HG03354 (cell line): ENCODE results near the gene ZNF514.
"Not testable (repeated sequence)": the region's sequence is repeated elsewhere in the genome, so short reads cannot be mapped to it uniquely, and the experiment has no call there.

Experiments
- ATAC-seq: cut with Tn5 transposase; IDR thresholded peaks from one replicate; pipeline ENCODE4 v1.9.1; 2021; ENCODE audit warnings: mild to moderate bottlenecking; ENCODE audit not compliant: unreplicated experiment, poor library complexity, severe bottlenecking

The ZNF514 gene

DNA sequence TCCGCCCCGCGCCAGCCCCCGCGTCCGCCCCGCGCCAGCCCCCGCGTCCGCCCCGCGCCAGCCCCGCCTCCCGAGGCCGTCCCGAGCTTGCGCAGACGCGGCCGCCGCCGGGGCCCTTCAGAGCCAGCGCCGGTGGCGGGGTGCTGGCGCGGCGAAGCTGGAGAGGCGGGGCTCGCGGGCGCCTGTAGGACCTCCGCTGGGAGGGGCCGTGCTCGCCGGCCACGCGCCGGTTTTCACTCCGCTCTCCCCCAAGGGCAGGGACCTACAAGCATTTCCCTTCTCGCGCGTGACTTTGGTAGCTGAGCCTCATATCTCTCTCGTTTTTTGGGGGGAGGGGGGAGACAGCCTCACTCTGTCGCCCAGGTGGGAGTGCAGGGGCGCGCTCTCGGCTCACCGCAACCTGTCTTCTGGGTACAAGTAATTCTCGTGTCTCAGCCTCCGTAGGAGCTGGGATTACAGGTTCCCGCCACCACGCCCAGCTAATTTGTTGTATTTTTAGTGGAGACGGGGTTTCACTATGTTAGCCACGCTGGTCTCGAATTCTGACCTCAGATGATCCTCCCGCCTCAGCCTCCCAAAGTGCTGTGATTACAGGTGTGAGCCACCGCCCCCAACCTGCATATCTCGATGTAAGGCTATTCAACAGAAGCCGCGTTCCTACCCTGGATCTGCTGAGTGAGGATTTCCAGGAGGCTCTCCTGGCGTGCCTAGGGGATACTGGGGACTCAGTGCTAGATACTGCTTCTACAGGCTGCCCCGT is at the start of gene ZNF514:
ZNF514 (minus strand) TSS at position 159 of the 760 bp plus-strand sequence. CDS start 6,595 bp downstream, outside the sequence.
- peak; percentile 91 for ATAC-seq

DNA sequence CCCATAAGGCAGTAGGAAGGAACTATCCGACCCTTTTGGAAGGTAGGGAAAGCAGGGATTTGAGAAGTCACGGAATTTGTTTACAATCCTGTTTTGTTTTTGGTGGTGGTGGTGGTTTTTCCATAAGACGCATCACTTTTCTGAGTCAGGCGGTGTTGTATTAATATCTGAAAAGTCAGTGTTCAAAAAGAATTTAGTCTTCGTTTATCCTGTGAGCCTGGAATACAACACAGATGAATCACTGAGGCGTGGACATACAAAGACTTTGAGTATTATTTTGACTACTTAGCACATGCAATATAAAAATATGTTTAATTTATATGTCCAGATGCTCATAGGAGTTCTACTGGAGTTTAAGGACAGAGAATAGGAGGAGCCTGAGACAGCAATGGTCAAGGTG is 48.5 kb upstream of the ZNF514 start:
- ATAC-seq: no peak

DNA sequence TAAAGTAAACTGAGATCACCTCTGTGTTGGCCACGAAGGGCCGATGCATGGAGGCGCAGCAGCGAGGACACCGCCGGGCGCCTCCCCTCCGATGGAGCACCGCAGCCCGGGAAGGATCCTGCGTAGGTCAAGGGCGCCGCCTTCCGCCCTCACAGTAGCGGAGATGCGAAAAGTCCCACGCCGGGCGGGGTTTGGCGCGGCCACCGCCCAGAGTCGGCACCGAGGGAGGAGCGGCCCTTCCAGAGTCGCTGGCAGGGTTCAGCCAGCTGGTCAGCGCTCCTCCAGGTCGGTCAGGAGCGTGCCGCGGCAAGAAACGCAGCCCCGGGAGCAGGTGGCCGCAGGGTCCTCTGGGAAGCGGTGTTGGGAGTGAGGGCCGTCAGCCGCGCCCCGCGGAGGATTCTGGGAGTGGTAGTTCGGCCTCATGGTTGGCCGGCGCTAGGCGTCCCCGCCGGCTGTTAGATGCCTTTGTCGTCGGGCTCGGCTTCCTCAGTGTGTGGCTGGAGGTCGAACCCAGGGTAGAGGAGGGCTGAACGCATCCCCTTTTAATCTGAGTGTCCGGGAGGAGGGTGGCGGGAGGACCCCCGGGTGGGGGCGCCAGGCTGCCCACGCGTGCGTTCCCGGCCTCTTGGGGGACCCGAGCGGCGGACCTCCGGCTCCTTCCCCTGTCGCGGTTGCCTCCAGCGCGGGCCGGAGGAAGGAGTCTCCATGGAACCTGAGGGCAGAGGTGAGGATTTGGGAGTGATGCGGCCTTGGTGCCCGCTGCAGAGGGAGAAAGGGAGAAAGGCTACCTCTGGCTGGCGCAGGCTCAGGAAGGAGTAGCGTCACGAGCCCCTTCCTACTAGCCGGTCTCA is 47.7 kb upstream of the ZNF514 start, which contains the start of gene ZNF892:
ZNF892 (plus strand) TSS at position 411 of the 851 bp plus-strand sequence; CDS start at position 706, 295 bp downstream.
- ATAC-seq: peak; percentile 99

DNA sequence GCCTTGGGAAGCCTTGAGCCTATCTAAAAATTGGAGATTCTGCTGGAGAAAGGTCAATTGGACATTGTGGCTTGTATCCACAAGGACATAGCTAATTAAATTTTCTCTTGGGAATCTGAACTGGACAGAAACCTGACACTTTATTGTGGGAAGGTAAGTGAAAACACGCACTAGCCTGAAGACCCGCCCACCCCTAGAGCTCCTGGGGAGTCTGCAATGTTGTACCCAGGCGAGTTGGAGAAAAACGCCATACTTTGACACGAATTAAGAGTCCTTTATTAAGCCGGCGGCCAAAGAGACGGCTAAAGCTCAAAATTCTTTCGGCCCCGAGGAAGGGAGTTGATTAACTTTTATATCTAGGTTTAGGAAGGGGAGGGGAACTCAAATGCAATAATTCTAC is 46.4 kb upstream of the ZNF514 start:
- no peak for ATAC-seq

DNA sequence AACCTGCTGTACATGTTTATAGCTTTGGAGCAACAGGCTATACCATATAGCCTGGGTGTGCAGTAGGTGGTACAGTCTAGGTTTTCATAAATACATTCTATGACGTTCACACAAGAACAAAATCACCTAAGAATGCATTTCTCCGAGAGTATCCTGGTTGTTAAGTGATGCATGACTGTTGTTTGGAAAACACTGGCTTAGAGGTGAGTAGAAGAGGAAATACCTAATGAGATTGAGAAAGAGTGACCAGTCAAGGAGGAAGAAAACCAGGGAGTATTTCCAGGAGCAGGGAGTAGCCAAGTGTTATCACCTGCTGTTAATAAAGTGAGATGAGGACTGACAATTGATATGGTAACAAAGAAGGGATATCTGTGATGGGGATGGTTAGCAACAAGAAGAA is 44.7 kb upstream of the ZNF514 start:
- ATAC-seq: no peak

DNA sequence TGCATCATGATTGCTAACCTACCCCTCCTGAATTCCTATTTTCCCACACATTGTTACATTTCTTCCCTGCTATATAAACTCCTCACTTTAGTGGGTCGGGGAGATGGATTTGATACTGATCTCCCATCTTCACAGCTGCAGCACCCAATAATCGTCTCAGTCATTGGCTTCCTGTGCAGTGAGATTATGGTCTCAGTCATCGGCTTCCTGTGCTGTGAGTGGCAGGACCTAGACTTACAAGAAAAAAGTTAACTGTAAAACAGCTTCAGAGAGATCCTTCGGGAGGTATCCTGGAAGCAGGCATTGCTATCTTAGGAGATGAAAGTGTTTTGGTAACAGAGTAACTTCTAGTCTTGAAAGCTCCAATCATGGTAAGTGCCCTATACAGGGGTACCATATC is 44.3 kb upstream of the ZNF514 start:
- no peak for ATAC-seq

DNA sequence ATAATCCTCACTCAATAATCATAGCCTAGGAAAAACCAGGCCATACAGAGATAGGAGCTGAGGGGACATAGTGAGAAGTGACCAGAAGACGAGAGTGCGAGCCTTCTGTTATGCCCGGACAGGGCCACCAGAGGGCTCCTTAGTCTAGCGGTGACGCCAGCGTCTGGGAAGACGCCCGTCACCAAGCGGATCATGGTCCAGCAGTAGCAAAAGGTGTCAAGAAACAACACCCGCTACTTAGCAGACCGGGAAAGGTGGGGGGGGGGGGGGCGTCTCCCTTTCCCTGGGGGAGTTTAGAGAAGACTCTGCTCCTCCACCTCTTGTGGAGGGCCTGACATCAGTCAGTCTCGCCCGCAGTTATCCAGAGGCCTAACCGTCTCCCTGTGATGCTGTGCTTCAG is 33.3 kb upstream of the ZNF514 start:
- not testable (repeated sequence) for ATAC-seq

DNA sequence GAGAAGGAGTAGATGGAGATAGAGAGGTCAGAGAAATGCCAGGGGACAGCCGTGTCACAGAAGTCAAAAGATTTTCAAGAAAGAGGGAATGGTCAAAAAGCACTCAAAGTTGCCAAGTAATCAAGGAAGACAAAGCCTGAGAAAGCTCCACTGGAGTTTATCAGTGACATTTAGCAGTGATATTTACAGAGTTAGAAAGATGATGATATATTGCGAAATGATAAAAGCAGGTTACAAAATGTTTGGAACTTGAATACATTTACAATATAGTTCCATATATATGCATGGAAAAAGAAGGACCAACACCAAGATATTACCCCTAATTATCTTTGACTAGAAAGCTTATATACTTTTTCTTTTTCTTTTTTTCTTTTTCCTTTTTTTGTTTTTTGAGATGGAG is 26.3 kb upstream of the ZNF514 start:
- ATAC-seq: no peak

DNA sequence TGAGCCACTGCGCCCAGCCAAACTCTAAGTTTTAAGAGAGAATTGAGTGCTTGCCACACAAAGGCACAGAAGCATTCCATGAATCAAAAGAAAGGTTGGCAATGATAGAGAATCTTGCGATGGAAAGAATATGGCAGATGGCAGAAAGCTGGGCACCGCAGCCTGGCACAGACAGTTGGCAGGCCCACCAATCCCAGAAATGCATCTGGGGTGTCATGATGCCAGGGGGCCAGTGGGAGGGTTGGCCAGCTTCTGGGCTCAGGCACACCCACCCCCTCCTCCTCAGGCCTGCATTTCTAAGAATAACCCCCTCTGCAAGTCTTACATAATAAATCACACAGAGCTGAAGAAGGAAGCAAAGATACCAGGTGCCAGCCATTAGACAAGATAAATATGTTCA is 25.5 kb upstream of the ZNF514 start:
- no peak for ATAC-seq

DNA sequence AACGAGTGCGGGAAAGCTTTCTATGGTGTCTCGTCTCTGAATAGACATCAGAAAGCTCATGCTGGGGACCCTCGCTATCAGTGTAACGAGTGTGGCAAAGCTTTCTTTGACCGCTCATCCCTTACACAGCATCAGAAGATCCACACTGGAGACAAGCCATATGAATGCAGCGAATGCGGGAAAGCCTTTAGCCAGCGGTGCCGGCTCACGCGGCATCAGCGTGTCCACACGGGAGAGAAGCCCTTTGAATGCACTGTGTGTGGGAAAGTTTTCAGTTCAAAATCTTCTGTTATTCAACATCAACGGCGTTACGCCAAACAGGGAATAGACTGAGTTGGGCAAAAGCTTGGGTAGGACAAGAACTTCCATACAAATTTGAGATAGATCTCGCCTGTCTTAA is 22.1 kb upstream of the ZNF514 start:
- no peak for ATAC-seq

DNA sequence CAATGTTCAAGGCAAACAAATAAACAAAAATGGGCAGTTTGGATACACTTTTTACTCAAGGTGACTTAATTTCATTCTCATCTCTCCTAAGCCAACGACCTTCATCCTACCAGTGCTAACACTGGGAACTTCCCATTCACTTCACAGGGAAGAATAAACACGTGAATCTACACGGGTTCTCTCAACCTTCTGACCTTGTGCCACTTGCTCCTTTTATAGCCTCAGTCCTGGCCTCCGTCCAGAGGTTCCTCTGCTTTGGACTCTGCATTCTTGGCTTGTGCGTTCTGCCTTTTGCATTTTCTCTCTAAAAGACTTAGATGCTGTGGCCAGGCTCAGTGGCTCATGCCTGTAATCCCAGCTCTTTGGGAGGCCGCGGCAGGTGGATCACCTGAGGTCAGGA is 19.8 kb upstream of the ZNF514 start:
- ATAC-seq: no peak

DNA sequence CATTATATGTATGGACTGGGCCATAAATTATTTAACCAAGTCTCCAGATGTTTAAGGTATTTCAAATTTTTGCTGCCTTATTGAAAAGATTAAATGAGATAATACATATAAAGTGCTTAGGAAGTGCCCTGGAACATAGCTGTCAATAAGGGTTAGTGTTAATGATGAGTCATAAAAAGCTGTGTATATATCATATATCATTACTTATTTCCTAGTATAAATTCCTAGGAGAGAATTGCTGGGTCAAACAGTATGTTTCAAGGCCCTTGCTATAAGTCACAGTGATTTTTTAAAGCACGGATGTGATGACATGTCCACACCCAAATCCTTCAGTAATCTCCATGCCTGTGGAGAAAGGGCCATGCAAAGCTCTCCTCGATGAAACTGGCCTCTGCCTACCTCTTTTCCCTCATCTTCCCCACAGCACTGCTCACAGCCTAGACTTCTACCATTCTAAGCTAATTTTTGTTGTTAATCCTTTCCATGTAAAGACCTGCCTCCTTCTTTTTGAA is 14.4 kb upstream of the ZNF514 start:
- no peak for ATAC-seq

DNA sequence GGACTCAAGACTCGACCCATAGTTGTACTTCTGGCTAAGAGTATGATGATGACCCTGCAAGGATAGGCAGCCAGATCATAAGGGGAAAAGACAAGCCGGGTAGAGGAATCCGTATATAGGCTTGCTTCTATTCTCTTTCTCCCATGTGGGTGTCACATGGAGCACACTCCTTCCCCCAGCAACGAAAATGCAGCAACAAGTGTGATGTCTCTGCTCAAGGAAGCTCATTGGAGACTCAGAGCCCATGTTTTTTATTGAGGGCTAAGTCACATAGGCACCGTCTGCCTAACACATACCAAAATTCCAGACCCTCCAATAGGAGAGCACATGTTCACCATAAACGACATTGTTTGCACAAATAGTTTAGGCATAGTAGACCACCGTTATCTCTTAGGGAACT is 12.3 kb upstream of the ZNF514 start:
- no peak for ATAC-seq

DNA sequence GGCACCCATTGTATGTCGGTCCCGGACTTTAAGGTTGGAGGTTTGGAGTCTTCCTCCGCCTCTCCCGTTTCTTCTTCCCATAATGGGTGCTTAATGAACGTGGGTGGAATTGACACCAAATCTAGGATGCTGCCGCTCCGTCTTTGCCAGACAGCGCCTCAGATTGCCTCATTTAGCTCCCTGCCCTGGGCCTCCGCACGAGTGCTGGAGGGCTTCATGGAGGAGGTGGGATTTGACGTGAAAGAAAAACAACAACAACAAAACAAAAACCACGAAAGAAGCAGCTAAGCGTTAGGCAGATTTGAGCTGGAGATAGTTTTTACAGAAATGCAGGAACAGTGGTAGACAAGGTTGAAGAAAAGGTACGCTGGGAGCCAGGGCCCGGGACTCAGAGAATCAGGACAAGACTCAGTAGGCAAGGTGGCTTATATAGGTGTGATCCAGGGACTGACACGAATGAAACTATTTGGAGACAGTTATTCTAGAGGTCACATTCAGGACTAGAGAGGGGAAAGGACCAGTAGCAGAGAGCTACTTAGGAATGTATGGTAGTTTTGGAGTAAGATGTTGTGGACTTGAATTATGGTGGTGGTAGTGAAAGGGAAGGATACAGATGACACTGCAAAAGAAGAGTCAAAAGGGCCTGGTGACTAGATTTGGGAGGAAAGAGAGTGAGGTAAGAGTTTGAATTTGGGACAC is 6.6 kb upstream of the ZNF514 start:
- ATAC-seq: no peak

DNA sequence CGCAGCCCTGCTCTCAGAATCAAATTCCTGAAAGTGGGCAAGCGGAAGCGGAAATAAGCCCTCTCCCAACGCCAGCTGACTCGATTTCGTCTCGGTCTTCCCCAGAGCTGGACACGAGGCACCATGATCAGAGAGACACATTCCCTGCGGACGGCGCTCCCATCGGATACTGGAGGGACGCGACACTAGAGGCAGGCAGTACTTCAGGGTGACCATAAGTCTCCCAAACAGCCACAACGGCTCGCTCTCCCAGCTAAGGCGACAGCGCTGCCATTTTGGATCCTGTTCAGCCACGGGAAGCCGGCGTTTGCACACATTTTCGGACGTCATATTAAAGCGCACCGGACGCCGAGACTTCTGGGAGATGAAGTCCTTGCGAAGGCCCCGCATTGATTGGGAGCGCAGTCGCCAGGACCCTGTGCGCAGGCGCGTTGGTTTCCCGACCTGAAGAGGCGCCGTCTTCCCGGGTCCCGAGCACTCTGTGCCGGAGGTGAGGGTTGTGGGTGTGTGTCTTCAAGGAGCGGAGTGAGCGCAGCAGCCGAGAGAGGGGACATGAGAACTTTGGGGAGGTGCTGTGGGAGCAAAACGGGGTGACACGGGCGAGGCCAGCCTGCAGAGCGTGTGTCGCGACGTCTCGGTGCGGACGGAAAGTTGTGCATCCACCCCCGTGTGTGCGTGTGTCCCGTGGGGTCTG is 5.9 kb upstream of the ZNF514 start, which contains the start of gene ZNF2:
ZNF2 (plus strand) TSS at position 439 of the 694 bp plus-strand sequence. CDS start 10,418 bp downstream, outside the sequence.
- peak; percentile 94 for ATAC-seq

DNA sequence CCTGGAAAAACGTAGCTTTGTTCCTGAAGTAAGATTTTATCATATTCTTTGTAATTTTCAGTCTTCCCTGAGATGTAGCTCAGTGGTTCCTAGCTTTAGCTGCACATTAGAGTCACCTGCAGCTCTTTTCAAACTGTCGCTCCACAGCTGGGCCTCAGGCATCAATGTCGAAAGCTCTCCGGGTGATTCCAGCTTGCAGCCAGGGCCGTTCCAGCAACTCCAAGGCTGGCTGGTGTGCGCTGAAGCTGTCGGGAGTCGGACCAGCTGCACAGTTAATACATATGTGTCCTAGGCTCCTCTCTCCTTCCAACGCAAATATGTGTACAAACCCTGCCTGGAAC is 5.4 kb upstream of the ZNF514 start:
- ATAC-seq: no peak

DNA sequence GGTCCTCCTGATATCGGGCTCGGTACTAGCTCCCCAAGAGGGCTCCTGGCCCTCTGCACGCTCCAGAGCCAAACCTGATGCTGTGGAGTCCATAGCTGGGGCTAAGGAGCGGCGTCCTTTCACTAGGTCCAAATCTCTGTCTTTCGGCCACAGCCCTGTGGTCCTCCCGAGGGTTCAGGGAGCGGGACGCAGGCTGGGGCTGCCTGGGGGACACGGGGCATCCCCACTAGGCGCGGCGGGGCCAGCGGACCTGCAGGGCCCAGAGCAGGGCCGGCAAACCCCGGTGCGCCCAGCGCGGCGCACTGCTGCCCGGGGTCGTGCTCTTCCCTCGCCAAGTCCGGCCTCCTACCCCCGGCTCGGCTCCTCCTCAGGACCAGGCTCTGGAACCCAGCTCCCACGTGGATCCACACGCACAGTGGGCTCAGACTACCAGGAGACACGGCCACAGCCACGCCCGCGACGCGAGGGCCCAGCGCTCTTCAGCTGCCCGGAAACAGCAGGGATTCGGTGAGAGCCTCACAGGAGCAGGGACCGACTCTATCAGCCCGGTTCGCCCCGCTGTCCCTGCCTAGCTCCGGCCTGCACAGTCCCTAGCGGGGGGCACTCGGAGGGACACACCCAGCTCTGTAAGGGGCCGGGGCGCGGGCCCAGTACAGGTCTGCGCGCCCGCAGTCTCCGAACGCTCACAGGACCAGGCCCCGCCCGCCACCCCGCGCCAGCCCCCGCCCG is 593 bp downstream of the ZNF514 start:
- peak; percentile 64 for ATAC-seq

DNA sequence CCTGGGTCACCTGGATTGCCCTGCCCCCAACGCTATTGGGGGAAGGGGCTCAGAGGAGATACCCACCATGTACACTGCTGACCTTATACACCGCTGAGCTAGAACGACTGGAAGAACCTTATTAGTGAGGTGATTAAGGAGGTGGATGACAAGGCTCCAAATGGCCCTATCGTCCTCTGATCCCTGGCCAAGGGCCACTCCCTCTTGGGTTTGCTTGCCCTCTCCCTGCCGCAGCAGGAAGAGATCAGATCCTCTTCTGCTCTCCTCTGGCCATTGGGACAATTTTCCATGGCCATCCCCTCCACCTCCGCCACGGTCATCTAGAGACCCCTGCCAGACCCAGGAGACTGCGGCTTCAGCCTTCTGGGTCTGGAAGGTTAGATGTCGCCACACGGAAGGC is 1.2 kb downstream of the ZNF514 start:
- no peak for ATAC-seq

DNA sequence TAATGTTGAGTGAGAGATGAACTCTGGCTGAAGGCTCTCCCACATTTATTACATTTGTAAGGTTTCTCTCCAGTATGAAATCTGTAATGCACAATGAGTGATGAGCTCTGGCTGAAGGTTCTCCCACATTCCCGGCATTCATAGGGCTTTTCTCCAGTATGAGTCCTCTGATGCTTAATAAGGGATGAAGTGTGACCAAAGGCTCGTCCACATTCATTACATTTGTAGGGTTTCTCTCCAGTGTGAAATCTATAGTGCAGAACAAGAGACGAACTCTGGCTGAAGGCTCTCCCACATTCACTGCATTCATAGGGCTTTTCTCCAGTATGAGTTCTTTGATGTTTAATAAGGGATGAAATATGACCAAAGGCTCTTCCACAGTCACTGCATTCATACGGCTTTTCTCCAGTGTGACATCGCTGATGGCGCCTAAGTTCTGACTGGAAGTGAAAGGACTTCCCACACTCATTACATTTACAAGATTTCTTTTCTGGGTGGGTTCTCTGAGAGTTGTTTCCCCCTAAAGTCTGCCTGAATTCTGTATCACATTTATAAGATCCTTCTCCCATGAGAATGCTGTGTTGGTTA is 10.2 kb downstream of the ZNF514 start:
- no peak for ATAC-seq
